ENCODE data around the gene TMEM150B.

Gene TMEM150B

GRCh38 chr19:55304980-55305379 lies 20.2 kb downstream of the TMEM150B start:
- H3K4me3 ChIP-seq (replicated peaks in 1 of 2; ENCODE audit: low read depth in 2 of 2, low read length in 2 of 2), result no peak overlapping the region
- TF ChIP-seq, protein P1, sequence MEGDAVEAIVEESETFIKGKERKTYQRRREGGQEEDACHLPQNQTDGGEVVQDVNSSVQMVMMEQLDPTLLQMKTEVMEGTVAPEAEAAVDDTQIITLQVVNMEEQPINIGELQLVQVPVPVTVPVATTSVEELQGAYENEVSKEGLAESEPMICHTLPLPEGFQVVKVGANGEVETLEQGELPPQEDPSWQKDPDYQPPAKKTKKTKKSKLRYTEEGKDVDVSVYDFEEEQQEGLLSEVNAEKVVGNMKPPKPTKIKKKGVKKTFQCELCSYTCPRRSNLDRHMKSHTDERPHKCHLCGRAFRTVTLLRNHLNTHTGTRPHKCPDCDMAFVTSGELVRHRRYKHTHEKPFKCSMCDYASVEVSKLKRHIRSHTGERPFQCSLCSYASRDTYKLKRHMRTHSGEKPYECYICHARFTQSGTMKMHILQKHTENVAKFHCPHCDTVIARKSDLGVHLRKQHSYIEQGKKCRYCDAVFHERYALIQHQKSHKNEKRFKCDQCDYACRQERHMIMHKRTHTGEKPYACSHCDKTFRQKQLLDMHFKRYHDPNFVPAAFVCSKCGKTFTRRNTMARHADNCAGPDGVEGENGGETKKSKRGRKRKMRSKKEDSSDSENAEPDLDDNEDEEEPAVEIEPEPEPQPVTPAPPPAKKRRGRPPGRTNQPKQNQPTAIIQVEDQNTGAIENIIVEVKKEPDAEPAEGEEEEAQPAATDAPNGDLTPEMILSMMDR (IDR thresholded peaks at IDR 0.05; ENCODE audit: low read depth, low read length), result no peak
- no peak for DNase-seq (ENCODE audit: low read depth in 2 of 2)

DNA sequence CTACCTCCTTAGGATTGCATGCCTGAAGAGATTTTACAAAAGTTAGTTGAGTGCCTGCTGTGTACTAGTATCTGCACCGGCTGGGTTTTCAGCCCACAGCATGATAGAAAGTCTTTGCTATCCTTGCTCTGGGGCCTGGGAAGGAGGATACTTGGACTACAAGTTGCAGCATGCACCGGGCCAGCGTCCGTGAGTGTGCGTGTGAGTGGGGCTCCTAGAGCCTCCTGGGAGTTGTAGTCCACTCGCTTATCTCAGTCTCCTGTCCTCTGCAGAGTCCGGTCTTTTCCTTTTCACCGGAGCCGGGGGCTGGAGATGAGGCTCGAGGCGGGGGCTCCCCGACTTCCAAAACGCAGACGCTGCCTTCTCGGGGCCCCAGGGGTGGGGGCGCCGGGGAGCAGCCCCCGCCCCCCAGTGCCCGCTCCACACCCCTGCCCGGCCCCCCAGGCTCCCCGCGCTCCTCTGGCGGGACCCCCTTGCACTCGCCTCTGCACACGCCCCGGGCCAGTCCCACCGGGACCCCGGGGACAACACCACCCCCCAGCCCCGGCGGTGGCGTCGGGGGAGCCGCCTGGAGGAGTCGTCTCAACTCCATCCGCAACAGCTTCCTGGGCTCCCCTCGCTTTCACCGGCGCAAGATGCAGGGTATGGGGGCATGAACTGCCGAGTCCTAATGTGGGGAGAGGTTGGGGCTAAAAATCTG lies 20.7 kb downstream of the TMEM150B start:
- no peak overlapping the region for H3K4me3 ChIP-seq (replicated peaks in 1 of 2; ENCODE audit: low read depth in 2 of 2, low read length in 2 of 2)
- peak; percentile 27 to 59 for DNase-seq (ENCODE audit: low read depth in 2 of 2)
- TF ChIP-seq, protein P1 (IDR thresholded peaks at IDR 0.05; ENCODE audit: low read depth, low read length), result no peak

- DNase-seq (ENCODE audit: low read depth in 2 of 2), result no peak
- no peak overlapping the region for H3K4me3 ChIP-seq (replicated peaks in 1 of 2; ENCODE audit: low read depth in 2 of 2, low read length in 2 of 2)
- TF ChIP-seq, protein P1 (IDR thresholded peaks at IDR 0.05; ENCODE audit: low read depth, low read length), result no peak
Observed at GRCh38 chr19:55303477-55303876, 21.7 kb downstream of the TMEM150B start.

DNA sequence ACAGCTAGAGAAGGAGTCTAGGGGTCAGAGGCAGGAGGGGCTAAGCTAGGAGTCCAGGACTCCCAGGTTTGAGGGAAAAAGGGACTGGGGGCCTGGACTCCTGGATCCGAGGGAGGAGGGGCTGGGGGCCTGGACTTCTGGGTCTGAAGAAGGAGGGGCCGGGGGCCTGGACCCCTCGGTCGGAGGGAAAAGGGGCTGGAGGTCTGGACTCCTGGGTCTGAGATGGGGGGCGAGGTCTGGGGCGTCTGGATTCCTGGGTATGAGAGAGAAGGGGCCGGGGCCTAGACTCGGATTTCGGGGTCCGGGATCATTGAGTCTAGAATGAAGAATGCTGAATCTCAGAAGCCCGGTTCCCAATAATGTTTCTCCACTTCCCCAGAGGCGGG lies 22.8 kb downstream of the TMEM150B start:
- TF ChIP-seq, protein P1 (IDR thresholded peaks at IDR 0.05; ENCODE audit: low read depth, low read length), result no peak
- no peak for DNase-seq (ENCODE audit: low read depth in 2 of 2)
- H3K4me3 ChIP-seq (replicated peaks in 1 of 2; ENCODE audit: low read depth in 2 of 2, low read length in 2 of 2), result peak overlapping the region in 1 of 2 donors; percentile 48

DNA sequence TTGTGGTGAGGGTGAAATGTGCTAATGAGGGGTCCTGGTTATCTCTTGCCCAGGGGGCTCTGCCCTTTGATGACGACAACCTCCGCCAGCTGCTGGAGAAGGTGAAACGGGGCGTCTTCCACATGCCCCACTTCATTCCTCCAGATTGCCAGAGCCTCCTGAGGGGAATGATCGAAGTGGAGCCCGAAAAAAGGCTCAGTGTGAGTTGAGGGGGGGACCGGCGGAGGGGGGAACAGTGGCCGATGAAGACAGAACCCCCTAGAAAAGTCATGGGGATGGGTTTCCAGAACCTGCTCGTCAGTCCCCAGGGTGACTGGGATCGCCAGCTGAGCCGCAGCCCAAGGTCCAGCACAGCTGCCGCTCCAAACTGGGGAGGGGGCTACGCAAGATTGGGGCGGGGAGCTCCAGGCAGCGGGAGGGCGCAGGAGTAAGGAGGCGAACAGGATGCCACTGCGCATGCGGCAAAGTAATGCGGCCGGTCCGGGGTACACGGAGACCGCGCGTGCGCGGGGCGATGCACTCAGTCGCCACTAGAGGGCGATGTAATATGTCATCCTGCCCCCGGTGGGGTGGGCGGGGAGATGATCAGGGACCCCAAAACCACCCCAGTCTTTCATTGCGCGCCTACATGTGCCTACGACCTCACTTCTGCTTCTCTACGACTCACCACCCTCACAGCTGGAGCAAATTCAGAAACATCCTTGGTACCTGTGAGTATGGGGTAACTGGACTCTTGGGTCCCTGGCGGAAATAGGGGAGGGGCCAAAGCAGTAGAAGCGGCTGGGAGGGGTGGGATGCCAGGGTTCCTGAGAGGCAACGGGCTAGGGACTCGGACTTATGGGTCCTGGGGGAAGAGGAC lies 23.5 kb downstream of the TMEM150B start:
- H3K4me3 ChIP-seq (replicated peaks in 1 of 2; ENCODE audit: low read depth in 2 of 2, low read length in 2 of 2), result peak overlapping the region; percentile 42 to 48
- TF ChIP-seq, protein P1 (IDR thresholded peaks at IDR 0.05; ENCODE audit: low read depth, low read length), result peak; percentile 88
- DNase-seq (ENCODE audit: low read depth in 2 of 2), result peak; percentile 76 to 77

- TF ChIP-seq, protein P1 (IDR thresholded peaks at IDR 0.05; ENCODE audit: low read depth, low read length), result no peak
- no peak for DNase-seq (ENCODE audit: low read depth in 2 of 2)
- no peak overlapping the region for H3K4me3 ChIP-seq (replicated peaks in 1 of 2; ENCODE audit: low read depth in 2 of 2, low read length in 2 of 2)
Observed at GRCh38 chr19:55300886-55301458, 24.2 kb downstream of the TMEM150B start.
